Measurements from ENCODE around the gene CD24.

DNA sequence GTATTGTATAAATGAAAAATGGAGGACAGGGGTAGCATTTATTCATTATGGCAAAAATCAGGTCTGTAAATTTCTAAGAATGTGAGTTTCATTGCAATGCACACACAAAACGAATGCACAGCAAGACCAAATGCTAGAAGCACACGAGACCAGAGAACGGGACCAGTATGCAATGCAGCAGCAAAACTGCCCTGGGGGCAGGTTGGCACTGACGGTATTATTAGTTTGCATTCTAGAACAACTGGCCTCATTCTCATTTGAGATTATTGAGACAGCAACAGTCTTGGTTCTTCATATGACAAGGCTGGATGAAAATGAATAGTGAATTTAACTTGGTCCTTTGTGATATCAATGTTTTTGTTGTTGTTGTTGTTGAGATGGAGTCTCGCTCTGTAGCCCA, 44.5 kb upstream of the CD24 start:
- TF ChIP-seq, protein P1, sequence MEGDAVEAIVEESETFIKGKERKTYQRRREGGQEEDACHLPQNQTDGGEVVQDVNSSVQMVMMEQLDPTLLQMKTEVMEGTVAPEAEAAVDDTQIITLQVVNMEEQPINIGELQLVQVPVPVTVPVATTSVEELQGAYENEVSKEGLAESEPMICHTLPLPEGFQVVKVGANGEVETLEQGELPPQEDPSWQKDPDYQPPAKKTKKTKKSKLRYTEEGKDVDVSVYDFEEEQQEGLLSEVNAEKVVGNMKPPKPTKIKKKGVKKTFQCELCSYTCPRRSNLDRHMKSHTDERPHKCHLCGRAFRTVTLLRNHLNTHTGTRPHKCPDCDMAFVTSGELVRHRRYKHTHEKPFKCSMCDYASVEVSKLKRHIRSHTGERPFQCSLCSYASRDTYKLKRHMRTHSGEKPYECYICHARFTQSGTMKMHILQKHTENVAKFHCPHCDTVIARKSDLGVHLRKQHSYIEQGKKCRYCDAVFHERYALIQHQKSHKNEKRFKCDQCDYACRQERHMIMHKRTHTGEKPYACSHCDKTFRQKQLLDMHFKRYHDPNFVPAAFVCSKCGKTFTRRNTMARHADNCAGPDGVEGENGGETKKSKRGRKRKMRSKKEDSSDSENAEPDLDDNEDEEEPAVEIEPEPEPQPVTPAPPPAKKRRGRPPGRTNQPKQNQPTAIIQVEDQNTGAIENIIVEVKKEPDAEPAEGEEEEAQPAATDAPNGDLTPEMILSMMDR (IDR thresholded peaks at IDR 0.05; ENCODE audit: control extremely low read depth in 1 of 3, insufficient read depth in 1 of 3, low read depth in 1 of 3, low read length in 3 of 3) = no peak
- TF ChIP-seq, protein P2, sequence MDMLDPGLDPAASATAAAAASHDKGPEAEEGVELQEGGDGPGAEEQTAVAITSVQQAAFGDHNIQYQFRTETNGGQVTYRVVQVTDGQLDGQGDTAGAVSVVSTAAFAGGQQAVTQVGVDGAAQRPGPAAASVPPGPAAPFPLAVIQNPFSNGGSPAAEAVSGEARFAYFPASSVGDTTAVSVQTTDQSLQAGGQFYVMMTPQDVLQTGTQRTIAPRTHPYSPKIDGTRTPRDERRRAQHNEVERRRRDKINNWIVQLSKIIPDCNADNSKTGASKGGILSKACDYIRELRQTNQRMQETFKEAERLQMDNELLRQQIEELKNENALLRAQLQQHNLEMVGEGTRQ (IDR thresholded peaks at IDR 0.05; ENCODE audit: low read length) = no peak
- TF ChIP-seq SIN3A (conservative IDR thresholded peaks at IDR 0.05 in 1 of 2, IDR thresholded peaks at IDR 0.05 in 1 of 2; ENCODE audit: low read depth in 1 of 2, low read length in 2 of 2) (no peak), TCF12 (IDR thresholded peaks at IDR 0.05; ENCODE audit: low read depth, low read length) (no peak)

Data from H1 (cell line).